HepG2 (cell line): ENCODE measurements around the gene BFAR. TPM values are rescaled to one million over a fixed set of nuclear protein-coding genes. Genes with fewer than 3 reads are reported as not detected.

ENCODE experiments used
- AKNA ChIP-seq: sonication (generic); formaldehyde crosslinking; IDR thresholded peaks from 2 replicates; pipeline ENCODE4 v1.4.0; 2020; ENCODE audit warnings: missing genetic modification reagents, borderline replicate concordance
- BATF2 ChIP-seq: sonication (generic); formaldehyde crosslinking; IDR thresholded peaks from 2 replicates; pipeline ENCODE4 v1.8.0; 2022; ENCODE audit warnings: mild to moderate bottlenecking, missing genetic modification reagents, moderate library complexity
- BORCS8-MEF2B ChIP-seq: sonication (generic); formaldehyde crosslinking; IDR thresholded peaks from 2 replicates; pipeline ENCODE4 v1.8.0; 2022; ENCODE audit warnings: mild to moderate bottlenecking, missing genetic modification reagents
- DMTF1 ChIP-seq: sonication (generic); formaldehyde crosslinking; IDR thresholded peaks from 2 replicates; pipeline ENCODE4 v1.4.0; 2020; ENCODE audit warnings: mild to moderate bottlenecking, missing genetic modification reagents
- GTF3A ChIP-seq: sonication (generic); formaldehyde crosslinking; conservative IDR thresholded peaks from 2 replicates; pipeline ENCODE4 v1.4.0; 2020; ENCODE audit warnings: mild to moderate bottlenecking, missing genetic modification reagents
- MTF1 ChIP-seq: sonication (generic); formaldehyde crosslinking; IDR thresholded peaks from 2 replicates; pipeline ENCODE4 v1.5.0; 2020; ENCODE audit warnings: missing genetic modification reagents
- POLR2A ChIP-seq, 2 experiments: IDR thresholded peaks; 2 replicates each; pipeline ENCODE4 v1.6.1; 2011; ENCODE audit warnings: low read depth in 2 of 2, low read length in 2 of 2, mild to moderate bottlenecking in 1 of 2, moderate library complexity in 1 of 2; ENCODE audit not compliant: insufficient read depth in 1 of 2
- POLR2AphosphoS2 ChIP-seq: IDR thresholded peaks from 2 replicates; pipeline ENCODE4 v1.6.1; 2011; ENCODE audit warnings: low read depth, low read length, improper control_type of control experiment
- ZMAT3 ChIP-seq: sonication (generic); formaldehyde crosslinking; conservative IDR thresholded peaks from 2 replicates; pipeline ENCODE4 v1.7.0; 2021; ENCODE audit warnings: missing genetic modification reagents
- ZNF34 ChIP-seq: sonication (generic); formaldehyde crosslinking; IDR thresholded peaks from 2 replicates; pipeline ENCODE4 v1.4.0; 2020; ENCODE audit warnings: mild to moderate bottlenecking, missing genetic modification reagents, borderline replicate concordance
- ZNF614 ChIP-seq: IDR thresholded peaks from 2 replicates; pipeline ENCODE4 v1.6.1; 2018; ENCODE audit warnings: missing biosample characterization, missing genetic modification reagents, inconsistent platforms, borderline replicate concordance
- ZNF816 ChIP-seq: sonication (generic); formaldehyde crosslinking; IDR thresholded peaks from 2 replicates; pipeline ENCODE4 v1.8.0; 2022; ENCODE audit warnings: missing genetic modification reagents, mild to moderate bottlenecking, borderline replicate concordance
- polyA plus RNA-seq, 8 experiments: library from polyadenylated mRNA; depleted of rRNA in 3 of 8; stranded (reverse) in 7 of 8; unstranded in 1 of 8; fragments of >200 nt; fragmentation: Illumina TruSeq in 4 of 8; extraction: Trizol in 4 of 8; gene quantifications; 2 replicates each; pipeline versions ENCODE4 v1.2.1 to v1.2.3, GENCODE V29; 2011 to 2016; ENCODE audit warnings: low read depth in 4 of 8, missing spikeins in 1 of 8, mixed read lengths in 1 of 8; ENCODE audit not compliant: insufficient read depth in 1 of 8
- total RNA-seq, 5 experiments: library from RNA; depleted of rRNA; stranded (reverse); fragments of >200 nt; fragmentation: Illumina TruSeq; extraction: Trizol; gene quantifications; 2 replicates each; pipeline ENCODE4 v1.2.3, GENCODE V29; 2016; ENCODE audit warnings: low read depth in 1 of 5
- TF ChIP-seq, protein P1 (sequence below): sonication (generic); formaldehyde crosslinking; IDR thresholded peaks from 2 replicates; pipeline ENCODE4 v1.4.0; 2020; ENCODE audit warnings: missing genetic modification reagents, mild to moderate bottlenecking, borderline replicate concordance
- TF ChIP-seq, protein P2 (sequence below): sonication (generic); formaldehyde crosslinking; IDR thresholded peaks from 2 replicates; pipeline ENCODE4 v1.8.1; 2022; ENCODE audit warnings: low read depth, mild to moderate bottlenecking, missing genetic modification reagents

The BFAR gene
- total and polyA plus RNA-seq, 2 of the 13 experiments (the other 11 are each of a cell fraction or from before 2014, with no cell fraction given): 96.9 to 120 TPM

DNA sequence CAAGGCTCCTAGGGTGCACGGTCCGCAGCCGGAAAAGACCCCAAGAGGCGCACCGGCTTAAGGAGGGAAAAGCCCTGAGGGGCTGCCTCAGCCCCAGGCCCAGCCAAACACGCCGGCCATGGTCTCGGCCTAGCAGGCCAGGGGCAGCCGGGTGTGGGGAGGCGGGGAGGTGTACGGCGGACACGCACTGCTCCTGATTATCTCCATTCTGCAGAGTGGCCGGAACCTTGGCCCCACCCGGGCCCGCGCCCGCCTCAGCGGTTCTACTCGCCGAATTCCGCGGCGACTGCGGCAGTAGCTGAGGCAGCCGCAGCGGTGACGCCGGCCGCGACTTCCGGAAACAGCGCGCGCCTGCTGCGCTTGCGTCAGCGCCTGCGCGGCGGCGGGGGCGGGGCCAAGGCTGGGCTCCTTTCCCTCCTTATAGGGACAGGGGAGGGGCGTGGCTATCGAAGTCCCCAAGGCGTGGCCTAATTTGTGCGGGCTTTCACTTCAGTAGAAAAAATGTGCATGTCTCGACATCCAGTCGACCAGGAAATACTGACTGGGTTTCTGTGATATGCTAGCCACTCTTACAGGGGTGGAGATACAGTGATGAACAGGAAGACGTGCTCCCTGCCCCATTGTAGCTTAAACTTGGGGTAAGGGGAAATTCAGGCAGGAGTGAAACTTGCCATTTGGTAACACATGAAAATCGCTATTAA is 2.7 kb upstream of the BFAR start, which contains the start of gene PARN (continued):
- TF ChIP-seq, protein P1, sequence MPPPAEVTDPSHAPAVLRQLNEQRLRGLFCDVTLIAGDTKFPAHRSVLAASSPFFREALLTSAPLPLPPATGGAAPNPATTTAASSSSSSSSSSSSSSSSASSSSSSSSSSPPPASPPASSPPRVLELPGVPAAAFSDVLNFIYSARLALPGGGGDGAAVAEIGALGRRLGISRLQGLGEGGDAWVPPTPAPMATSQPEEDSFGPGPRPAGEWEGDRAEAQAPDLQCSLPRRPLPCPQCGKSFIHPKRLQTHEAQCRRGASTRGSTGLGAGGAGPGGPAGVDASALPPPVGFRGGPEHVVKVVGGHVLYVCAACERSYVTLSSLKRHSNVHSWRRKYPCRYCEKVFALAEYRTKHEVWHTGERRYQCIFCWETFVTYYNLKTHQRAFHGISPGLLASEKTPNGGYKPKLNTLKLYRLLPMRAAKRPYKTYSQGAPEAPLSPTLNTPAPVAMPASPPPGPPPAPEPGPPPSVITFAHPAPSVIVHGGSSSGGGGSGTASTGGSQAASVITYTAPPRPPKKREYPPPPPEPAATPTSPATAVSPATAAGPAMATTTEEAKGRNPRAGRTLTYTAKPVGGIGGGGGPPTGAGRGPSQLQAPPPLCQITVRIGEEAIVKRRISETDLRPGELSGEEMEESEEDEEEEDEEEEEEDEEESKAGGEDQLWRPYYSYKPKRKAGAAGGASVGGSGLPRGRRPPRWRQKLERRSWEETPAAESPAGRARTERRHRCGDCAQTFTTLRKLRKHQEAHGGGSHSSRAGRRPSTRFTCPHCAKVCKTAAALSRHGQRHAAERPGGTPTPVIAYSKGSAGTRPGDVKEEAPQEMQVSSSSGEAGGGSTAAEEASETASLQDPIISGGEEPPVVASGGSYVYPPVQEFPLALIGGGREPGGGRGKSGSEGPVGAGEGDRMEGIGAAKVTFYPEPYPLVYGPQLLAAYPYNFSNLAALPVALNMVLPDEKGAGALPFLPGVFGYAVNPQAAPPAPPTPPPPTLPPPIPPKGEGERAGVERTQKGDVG: peak; percentile 36; the same call in 1 of the 2 replicates
- no peak; the same call in 1 of the 2 replicates for TF ChIP-seq ZNF34 (CRISPR knock-in tag)
- peak; percentile 72; the same call in 1 of the 2 replicates for TF ChIP-seq ZNF614 (CRISPR knock-in tag)
- TF ChIP-seq POLR2AphosphoS2: no peak
- 0 out of 2 replicates have a peak, but pooled peaks have one; percentile 74 for TF ChIP-seq MTF1 (CRISPR knock-in tag)
- peak; percentile 89 for TF ChIP-seq BORCS8-MEF2B (CRISPR knock-in tag)
- peak; percentile 92; the same call in 1 of the 2 replicates for TF ChIP-seq AKNA (CRISPR knock-in tag)
- peak; percentile 91; the same call in 1 of the 2 replicates for TF ChIP-seq GTF3A (CRISPR knock-in tag)
- peak; percentile 99 for TF ChIP-seq ZMAT3 (CRISPR knock-in tag)
- TF ChIP-seq, protein P2, sequence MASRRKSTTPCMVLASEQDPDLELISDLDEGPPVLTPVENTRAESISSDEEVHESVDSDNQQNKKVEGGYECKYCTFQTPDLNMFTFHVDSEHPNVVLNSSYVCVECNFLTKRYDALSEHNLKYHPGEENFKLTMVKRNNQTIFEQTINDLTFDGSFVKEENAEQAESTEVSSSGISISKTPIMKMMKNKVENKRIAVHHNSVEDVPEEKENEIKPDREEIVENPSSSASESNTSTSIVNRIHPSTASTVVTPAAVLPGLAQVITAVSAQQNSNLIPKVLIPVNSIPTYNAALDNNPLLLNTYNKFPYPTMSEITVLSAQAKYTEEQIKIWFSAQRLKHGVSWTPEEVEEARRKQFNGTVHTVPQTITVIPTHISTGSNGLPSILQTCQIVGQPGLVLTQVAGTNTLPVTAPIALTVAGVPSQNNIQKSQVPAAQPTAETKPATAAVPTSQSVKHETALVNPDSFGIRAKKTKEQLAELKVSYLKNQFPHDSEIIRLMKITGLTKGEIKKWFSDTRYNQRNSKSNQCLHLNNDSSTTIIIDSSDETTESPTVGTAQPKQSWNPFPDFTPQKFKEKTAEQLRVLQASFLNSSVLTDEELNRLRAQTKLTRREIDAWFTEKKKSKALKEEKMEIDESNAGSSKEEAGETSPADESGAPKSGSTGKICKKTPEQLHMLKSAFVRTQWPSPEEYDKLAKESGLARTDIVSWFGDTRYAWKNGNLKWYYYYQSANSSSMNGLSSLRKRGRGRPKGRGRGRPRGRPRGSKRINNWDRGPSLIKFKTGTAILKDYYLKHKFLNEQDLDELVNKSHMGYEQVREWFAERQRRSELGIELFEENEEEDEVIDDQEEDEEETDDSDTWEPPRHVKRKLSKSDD (CRISPR knock-in tag): peak; percentile 97
- TF ChIP-seq POLR2A (IDR thresholded peaks at IDR 0.05; ENCODE audit: insufficient read depth in 1 of 2, low read depth in 2 of 2, low read length in 2 of 2): peak; percentile 95 to 98
- no peak for TF ChIP-seq DMTF1
- TF ChIP-seq BATF2 (CRISPR knock-in tag): no peak
- TF ChIP-seq ZNF816 (CRISPR knock-in tag): peak; percentile 96
